WTC11 (cell line): ENCODE measurements around the gene RTCB. TPM values are rescaled to one million over a fixed set of nuclear protein-coding genes. Genes with fewer than 3 reads are reported as not detected.

Experiments
- ATAC-seq: fragments of 200-7000 bp; cut with Tn5 transposase; 2 replicates; pipeline ENCODE4 v1.10.0; 2021; ENCODE audit warnings: mild to moderate bottlenecking, moderate library complexity
- CTCF ChIA-PET: fragments of 300-600 bp; sonication (Branson Sonifier 250); formaldehyde crosslinking; loops from one replicate; lab custom pipeline; 2021; ENCODE audit warnings: antibody characterized with exemption; lab: Charles Lee
- POLR2A ChIA-PET: fragments of 350-600 bp; sonication (Branson Sonifier 250); formaldehyde crosslinking; loops from one replicate; lab custom pipeline; 2021; ENCODE audit warnings: antibody characterized with exemption; lab: Charles Lee
- DNase-seq: peaks from one replicate; pipeline ENCODE4 v3.0.0; 2021; ENCODE audit warnings: low spot score
- H3K27ac Mint-ChIP-seq: 2 replicates; pipeline ENCODE4 v1.8.0; 2021; ENCODE audit warnings: mixed read lengths
- H3K27me3 Mint-ChIP-seq: 2 replicates; pipeline ENCODE4 v1.8.0; 2021; ENCODE audit warnings: low read depth, mild to moderate bottlenecking, moderate library complexity, mixed read lengths
- H3K36me3 Mint-ChIP-seq: 2 replicates; pipeline ENCODE4 v1.8.0; 2021; ENCODE audit warnings: mixed read lengths
- H3K4me1 Mint-ChIP-seq: 2 replicates; pipeline ENCODE4 v1.8.0; 2022; ENCODE audit warnings: mixed read lengths
- H3K4me3 Mint-ChIP-seq: 2 replicates; pipeline ENCODE4 v1.8.0; 2021; ENCODE audit warnings: mild to moderate bottlenecking, moderate library complexity, mixed read lengths
- H3K9me3 Mint-ChIP-seq: 2 replicates; pipeline ENCODE4 v1.8.0; 2021; ENCODE audit warnings: mixed read lengths
- ATF1 ChIP-seq: sonication (generic); formaldehyde crosslinking; IDR thresholded peaks from 2 replicates; pipeline ENCODE4 v1.8.1; 2023; ENCODE audit warnings: mild to moderate bottlenecking, moderate library complexity, missing genetic modification reagents
- CBFB ChIP-seq: sonication (generic); formaldehyde crosslinking; IDR thresholded peaks from 2 replicates; pipeline ENCODE4 v1.8.1; 2022; ENCODE audit warnings: mild to moderate bottlenecking, low read depth, missing genetic modification reagents
- IRF2 ChIP-seq: sonication (generic); formaldehyde crosslinking; IDR thresholded peaks from 2 replicates; pipeline ENCODE4 v1.8.0; 2022; ENCODE audit warnings: low read depth, missing genetic modification reagents, borderline replicate concordance
- JAZF1 ChIP-seq: fragments of 250-450 bp; sonication (Bioruptor Pico); IDR thresholded peaks from 2 replicates; pipeline ENCODE4 v1.9.0; 2021; ENCODE audit warnings: moderate library complexity, mild to moderate bottlenecking, inconsistent platforms
- NFE2L1 ChIP-seq: sonication (generic); formaldehyde crosslinking; IDR thresholded peaks from 2 replicates; pipeline ENCODE4 v1.8.1; 2023; ENCODE audit warnings: missing genetic modification reagents
- OVOL2 ChIP-seq: fragments of 250-450 bp; sonication (Bioruptor Pico); IDR thresholded peaks from 2 replicates; pipeline ENCODE4 v1.9.0; 2021; ENCODE audit warnings: mild to moderate bottlenecking, borderline replicate concordance
- PRRX2 ChIP-seq: fragments of 250-450 bp; sonication (Bioruptor Pico); IDR thresholded peaks from 2 replicates; pipeline ENCODE4 v1.8.0; 2021; ENCODE audit warnings: mild to moderate bottlenecking
- SOX15 ChIP-seq: fragments of 250-450 bp; sonication (Bioruptor Pico); IDR thresholded peaks from 2 replicates; pipeline ENCODE4 v1.9.0; 2021; ENCODE audit warnings: mild to moderate bottlenecking
- TP53 ChIP-seq: sonication (generic); formaldehyde crosslinking; IDR thresholded peaks from 2 replicates; pipeline ENCODE4 v1.8.1; 2023; ENCODE audit warnings: mild to moderate bottlenecking, missing genetic modification reagents
- ZNF138 ChIP-seq: sonication (generic); formaldehyde crosslinking; conservative IDR thresholded peaks from 2 replicates; pipeline ENCODE4 v1.8.1; 2022; ENCODE audit warnings: mild to moderate bottlenecking, moderate library complexity, missing genetic modification reagents
- ZNF232 ChIP-seq: sonication (generic); formaldehyde crosslinking; IDR thresholded peaks from 2 replicates; pipeline ENCODE4 v1.8.0; 2022; ENCODE audit warnings: mild to moderate bottlenecking, missing genetic modification reagents
- ZNF671 ChIP-seq: fragments of 250-450 bp; sonication (Bioruptor Pico); IDR thresholded peaks from 2 replicates; pipeline ENCODE4 v1.8.0; 2021; ENCODE audit warnings: mild to moderate bottlenecking
- total RNA-seq: library from RNA; stranded (reverse); gene quantifications from 3 replicates; pipeline ENCODE4 v1.2.3, GENCODE V29; 2021
- TF ChIP-seq, protein P1 (sequence below): fragments of 250-450 bp; sonication (Bioruptor Pico); conservative IDR thresholded peaks from 2 replicates; pipeline ENCODE4 v1.9.0; 2021; ENCODE audit warnings: mild to moderate bottlenecking
- TF ChIP-seq, protein P2 (sequence below): fragments of 200-600 bp; IDR thresholded peaks from 2 replicates; pipeline ENCODE4 v1.8.0; 2022; ENCODE audit warnings: antibody characterized with exemption
- TF ChIP-seq, protein P3 (sequence below): sonication (generic); formaldehyde crosslinking; IDR thresholded peaks from 2 replicates; pipeline ENCODE4 v1.8.1; 2022; ENCODE audit warnings: low read depth, missing genetic modification reagents, borderline replicate concordance
- TF ChIP-seq, protein P4 (sequence below): sonication (generic); formaldehyde crosslinking; IDR thresholded peaks from 2 replicates; pipeline ENCODE4 v1.8.1; 2022; ENCODE audit warnings: missing genetic modification reagents, borderline replicate concordance
- TF ChIP-seq, protein P5 (sequence below): sonication (generic); formaldehyde crosslinking; IDR thresholded peaks from 2 replicates; pipeline ENCODE4 v1.8.0; 2022; ENCODE audit warnings: mild to moderate bottlenecking, missing genetic modification reagents
- TF ChIP-seq, protein P6 (sequence below): fragments of 250-450 bp; sonication (Bioruptor Pico); IDR thresholded peaks from 2 replicates; pipeline ENCODE4 v1.9.0; 2021; ENCODE audit warnings: mild to moderate bottlenecking
- TF ChIP-seq, protein P7 (sequence below): sonication (generic); formaldehyde crosslinking; IDR thresholded peaks from 2 replicates; pipeline ENCODE4 v1.8.1; 2022; ENCODE audit warnings: low read depth, mild to moderate bottlenecking, moderate library complexity, missing genetic modification reagents, borderline replicate concordance
- TF ChIP-seq, protein P8 (sequence below): sonication (generic); formaldehyde crosslinking; IDR thresholded peaks from 2 replicates; pipeline ENCODE4 v1.8.1; 2023; ENCODE audit warnings: mild to moderate bottlenecking, missing genetic modification reagents

RTCB gene
- total RNA-seq, 1 experiment from 2014 or later: 106 TPM

DNA sequence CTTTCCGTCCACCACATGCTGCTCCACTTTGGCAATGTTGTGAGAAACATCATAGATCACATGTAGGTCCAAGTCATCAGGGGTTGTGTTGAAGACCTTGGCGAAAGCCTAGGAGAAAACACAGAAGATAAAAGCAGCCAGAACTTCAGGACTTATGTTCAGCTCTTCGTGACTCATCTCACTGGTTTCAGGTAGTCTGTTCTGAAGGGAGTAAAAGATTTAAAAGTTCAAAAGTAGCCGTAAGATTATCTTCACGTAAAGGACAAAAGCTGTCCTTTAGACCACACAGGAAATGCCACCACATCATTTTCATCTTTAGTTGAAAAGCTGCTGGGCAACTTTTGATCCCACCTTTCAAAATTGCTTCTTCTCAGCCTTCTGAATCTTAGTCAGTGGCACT lies 16.9 kb downstream of the RTCB start:
- no peak overlapping the region for H3K4me3 Mint-ChIP-seq
- CTCF ChIA-PET: no interaction called here
- DNase-seq: no peak
- ATAC-seq: no peak
- H3K27ac Mint-ChIP-seq: no peak overlapping the region
- TF ChIP-seq OVOL2: no peak
- TF ChIP-seq, protein P1, sequence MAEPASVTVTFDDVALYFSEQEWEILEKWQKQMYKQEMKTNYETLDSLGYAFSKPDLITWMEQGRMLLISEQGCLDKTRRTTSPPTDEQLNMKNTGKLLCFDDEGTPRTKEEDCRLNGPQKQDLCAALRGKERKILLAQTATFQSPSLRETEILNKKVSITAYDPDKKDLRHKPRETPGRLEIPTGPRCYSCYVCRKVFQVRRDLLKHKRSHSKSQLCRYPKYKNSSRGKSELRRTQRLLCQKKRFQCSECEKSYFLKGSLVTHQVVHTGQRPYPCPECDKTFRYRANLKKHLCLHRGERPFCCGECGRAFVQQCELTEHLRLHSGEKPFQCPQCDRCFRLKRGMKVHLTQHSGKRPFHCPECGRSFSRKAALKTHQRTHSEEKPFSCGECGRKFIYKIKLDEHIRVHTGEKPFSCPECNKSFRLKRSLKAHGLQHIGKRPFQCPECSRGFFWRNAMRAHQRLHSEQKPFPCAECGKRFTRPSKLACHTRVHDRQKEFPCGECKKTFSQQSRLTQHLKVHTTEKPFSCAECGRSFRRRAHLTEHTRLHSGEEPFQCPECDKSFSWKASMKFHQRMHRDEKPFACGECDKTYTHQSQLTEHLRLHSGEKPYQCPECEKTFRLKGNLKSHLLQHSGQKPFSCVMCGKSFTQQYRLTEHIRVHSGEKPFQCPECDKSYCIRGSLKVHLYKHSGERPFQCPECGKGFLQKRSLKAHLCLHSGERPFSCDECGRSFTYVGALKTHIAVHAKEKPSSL: no peak
- TF ChIP-seq, all 79 proteins: peak for 0
- POLR2A ChIA-PET: no interaction called here
- no peaks in the 10 kb centered on the region for H3K4me1 Mint-ChIP-seq
- H3K9me3 Mint-ChIP-seq: no peaks in the 10 kb centered on the region
- no peaks in the 10 kb centered on the region for H3K27me3 Mint-ChIP-seq
- peaks cover 83% of the 10 kb centered on the region for H3K36me3 Mint-ChIP-seq

DNA sequence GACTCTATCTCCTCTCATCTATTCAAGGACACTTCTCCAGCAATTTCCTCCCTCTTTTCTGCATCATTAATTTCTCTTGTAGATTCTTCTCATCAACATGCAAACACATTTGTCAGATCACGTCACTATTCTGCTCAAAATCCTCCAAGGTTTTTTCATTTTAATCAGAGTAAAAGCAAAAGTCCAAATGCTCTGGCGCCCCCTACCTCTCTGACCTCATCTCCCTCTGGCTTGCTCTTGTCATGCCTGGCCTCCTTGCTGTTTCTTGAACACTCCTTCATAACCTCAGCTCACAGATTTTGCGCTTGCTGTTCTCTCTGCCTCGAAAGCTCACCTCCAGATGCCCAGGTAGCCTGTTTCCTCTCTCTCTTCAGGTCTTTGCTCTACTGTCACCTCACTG lies 22.4 kb downstream of the RTCB start:
- no peak for TF ChIP-seq ATF1 (CRISPR knock-in tag)
- TF ChIP-seq, protein P2, sequence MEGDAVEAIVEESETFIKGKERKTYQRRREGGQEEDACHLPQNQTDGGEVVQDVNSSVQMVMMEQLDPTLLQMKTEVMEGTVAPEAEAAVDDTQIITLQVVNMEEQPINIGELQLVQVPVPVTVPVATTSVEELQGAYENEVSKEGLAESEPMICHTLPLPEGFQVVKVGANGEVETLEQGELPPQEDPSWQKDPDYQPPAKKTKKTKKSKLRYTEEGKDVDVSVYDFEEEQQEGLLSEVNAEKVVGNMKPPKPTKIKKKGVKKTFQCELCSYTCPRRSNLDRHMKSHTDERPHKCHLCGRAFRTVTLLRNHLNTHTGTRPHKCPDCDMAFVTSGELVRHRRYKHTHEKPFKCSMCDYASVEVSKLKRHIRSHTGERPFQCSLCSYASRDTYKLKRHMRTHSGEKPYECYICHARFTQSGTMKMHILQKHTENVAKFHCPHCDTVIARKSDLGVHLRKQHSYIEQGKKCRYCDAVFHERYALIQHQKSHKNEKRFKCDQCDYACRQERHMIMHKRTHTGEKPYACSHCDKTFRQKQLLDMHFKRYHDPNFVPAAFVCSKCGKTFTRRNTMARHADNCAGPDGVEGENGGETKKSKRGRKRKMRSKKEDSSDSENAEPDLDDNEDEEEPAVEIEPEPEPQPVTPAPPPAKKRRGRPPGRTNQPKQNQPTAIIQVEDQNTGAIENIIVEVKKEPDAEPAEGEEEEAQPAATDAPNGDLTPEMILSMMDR: peak; percentile 20; the same call in 1 of the 2 replicates
- no peak for TF ChIP-seq TP53 (CRISPR knock-in tag)
- TF ChIP-seq, protein P3, sequence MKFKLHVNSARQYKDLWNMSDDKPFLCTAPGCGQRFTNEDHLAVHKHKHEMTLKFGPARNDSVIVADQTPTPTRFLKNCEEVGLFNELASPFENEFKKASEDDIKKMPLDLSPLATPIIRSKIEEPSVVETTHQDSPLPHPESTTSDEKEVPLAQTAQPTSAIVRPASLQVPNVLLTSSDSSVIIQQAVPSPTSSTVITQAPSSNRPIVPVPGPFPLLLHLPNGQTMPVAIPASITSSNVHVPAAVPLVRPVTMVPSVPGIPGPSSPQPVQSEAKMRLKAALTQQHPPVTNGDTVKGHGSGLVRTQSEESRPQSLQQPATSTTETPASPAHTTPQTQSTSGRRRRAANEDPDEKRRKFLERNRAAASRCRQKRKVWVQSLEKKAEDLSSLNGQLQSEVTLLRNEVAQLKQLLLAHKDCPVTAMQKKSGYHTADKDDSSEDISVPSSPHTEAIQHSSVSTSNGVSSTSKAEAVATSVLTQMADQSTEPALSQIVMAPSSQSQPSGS: no peak
- ATAC-seq (peak; percentile 59), DNase-seq (peak; percentile 40)
- no peaks in the 10 kb centered on the region for H3K27me3 Mint-ChIP-seq
- H3K9me3 Mint-ChIP-seq: no peaks in the 10 kb centered on the region
- H3K27ac Mint-ChIP-seq: peak overlapping the region; percentile 15; the same call in 1 of the 2 replicates
- peaks cover 73% of the 10 kb centered on the region for H3K36me3 Mint-ChIP-seq
- ChIA-PET POLR2A (no interaction called here), CTCF (interaction anchor here (0.7 to 2.3 kb wide), 18 partner anchors 9 to 419 kb away, joined by 3 to 11 read pairs (median 3); partner anchors contain the start of genes FBXO7 and RTCB)
- no peaks in the 10 kb centered on the region for H3K4me1 Mint-ChIP-seq
- no peak overlapping the region for H3K4me3 Mint-ChIP-seq

DNA sequence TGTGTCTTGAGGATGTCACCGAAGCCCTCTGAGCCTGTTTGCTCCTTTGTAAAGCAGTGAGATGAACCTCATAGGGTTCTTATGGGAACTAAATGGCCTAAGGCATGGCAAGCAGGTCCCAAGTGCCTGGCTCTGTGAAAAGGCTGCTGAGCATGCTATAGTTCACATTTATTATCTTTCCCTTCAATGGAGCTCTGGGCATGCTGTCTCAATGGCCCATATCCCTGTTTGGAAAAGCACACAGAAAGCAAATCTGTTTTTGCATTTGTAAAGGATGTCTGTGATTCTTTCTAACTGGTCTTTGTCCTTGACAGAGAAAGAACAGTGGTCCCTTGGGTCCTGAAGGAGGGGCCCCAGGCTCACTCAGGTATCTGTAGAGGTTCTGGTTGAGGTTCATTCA lies 26.4 kb downstream of the RTCB start:
- no peaks in the 10 kb centered on the region for H3K27me3 Mint-ChIP-seq
- H3K27ac Mint-ChIP-seq: no peak overlapping the region
- DNase-seq (no peak), ATAC-seq (no peak)
- TF ChIP-seq, protein P4, sequence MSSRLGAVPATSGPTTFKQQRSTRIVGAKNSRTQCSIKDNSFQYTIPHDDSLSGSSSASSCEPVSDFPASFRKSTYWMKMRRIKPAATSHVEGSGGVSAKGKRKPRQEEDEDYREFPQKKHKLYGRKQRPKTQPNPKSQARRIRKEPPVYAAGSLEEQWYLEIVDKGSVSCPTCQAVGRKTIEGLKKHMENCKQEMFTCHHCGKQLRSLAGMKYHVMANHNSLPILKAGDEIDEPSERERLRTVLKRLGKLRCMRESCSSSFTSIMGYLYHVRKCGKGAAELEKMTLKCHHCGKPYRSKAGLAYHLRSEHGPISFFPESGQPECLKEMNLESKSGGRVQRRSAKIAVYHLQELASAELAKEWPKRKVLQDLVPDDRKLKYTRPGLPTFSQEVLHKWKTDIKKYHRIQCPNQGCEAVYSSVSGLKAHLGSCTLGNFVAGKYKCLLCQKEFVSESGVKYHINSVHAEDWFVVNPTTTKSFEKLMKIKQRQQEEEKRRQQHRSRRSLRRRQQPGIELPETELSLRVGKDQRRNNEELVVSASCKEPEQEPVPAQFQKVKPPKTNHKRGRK (CRISPR knock-in tag): no peak
- TF ChIP-seq CBFB (CRISPR knock-in tag) (no peak), TP53 (CRISPR knock-in tag) (no peak), ZNF138 (CRISPR knock-in tag) (no peak), PRRX2 (CRISPR knock-in tag) (no peak), JAZF1 (no peak), ZNF232 (CRISPR knock-in tag) (no peak), SOX15 (CRISPR knock-in tag) (no peak), NFE2L1 (CRISPR knock-in tag) (no peak), IRF2 (CRISPR knock-in tag) (no peak), ZNF671 (no peak)
- TF ChIP-seq, protein P5, sequence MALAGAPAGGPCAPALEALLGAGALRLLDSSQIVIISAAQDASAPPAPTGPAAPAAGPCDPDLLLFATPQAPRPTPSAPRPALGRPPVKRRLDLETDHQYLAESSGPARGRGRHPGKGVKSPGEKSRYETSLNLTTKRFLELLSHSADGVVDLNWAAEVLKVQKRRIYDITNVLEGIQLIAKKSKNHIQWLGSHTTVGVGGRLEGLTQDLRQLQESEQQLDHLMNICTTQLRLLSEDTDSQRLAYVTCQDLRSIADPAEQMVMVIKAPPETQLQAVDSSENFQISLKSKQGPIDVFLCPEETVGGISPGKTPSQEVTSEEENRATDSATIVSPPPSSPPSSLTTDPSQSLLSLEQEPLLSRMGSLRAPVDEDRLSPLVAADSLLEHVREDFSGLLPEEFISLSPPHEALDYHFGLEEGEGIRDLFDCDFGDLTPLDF: no peak
- TF ChIP-seq, protein P6, sequence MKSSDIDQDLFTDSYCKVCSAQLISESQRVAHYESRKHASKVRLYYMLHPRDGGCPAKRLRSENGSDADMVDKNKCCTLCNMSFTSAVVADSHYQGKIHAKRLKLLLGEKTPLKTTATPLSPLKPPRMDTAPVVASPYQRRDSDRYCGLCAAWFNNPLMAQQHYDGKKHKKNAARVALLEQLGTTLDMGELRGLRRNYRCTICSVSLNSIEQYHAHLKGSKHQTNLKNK (CRISPR knock-in tag): no peak
- TF ChIP-seq, protein P7, sequence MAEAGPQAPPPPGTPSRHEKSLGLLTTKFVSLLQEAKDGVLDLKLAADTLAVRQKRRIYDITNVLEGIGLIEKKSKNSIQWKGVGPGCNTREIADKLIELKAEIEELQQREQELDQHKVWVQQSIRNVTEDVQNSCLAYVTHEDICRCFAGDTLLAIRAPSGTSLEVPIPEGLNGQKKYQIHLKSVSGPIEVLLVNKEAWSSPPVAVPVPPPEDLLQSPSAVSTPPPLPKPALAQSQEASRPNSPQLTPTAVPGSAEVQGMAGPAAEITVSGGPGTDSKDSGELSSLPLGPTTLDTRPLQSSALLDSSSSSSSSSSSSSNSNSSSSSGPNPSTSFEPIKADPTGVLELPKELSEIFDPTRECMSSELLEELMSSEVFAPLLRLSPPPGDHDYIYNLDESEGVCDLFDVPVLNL (CRISPR knock-in tag): no peak
- TF ChIP-seq, protein P8, sequence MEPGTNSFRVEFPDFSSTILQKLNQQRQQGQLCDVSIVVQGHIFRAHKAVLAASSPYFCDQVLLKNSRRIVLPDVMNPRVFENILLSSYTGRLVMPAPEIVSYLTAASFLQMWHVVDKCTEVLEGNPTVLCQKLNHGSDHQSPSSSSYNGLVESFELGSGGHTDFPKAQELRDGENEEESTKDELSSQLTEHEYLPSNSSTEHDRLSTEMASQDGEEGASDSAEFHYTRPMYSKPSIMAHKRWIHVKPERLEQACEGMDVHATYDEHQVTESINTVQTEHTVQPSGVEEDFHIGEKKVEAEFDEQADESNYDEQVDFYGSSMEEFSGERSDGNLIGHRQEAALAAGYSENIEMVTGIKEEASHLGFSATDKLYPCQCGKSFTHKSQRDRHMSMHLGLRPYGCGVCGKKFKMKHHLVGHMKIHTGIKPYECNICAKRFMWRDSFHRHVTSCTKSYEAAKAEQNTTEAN: no peak
- H3K4me1 Mint-ChIP-seq: no peaks in the 10 kb centered on the region
- no peak overlapping the region for H3K4me3 Mint-ChIP-seq
- CTCF ChIA-PET: interaction anchor here (1.2 to 1.5 kb wide), 2 partner anchors 88 to 178 kb away, joined by 3 to 9 read pairs; partner anchors contain the start of gene FBXO7
- no peaks in the 10 kb centered on the region for H3K9me3 Mint-ChIP-seq
- peaks cover 39% of the 10 kb centered on the region for H3K36me3 Mint-ChIP-seq
- POLR2A ChIA-PET: no interaction called here
